Esophagus squamous epithelium (tissue), 4 donors: ENCODE data around the gene ZFAND3.

Experiments
- POLR2A ChIP-seq, 4 donors: fragments of 450-650 bp; IDR thresholded peaks; one replicate each; pipeline ENCODE4 v1.6.1; 2017; ENCODE audit warnings: antibody characterized with exemption in 4 of 4, mild to moderate bottlenecking in 4 of 4, moderate library complexity in 3 of 4
- TF ChIP-seq, protein P1 (sequence below), 6 experiments: fragments of 450-650 bp in 4 of 6; fragments of 200-600 bp in 2 of 6; sonication (generic) in 2 of 6; IDR thresholded peaks; one replicate each; pipeline ENCODE4 v1.5.1; 2016 to 2019; ENCODE audit warnings: antibody characterized with exemption in 6 of 6, mild to moderate bottlenecking in 4 of 6, moderate library complexity in 4 of 6

DNA sequence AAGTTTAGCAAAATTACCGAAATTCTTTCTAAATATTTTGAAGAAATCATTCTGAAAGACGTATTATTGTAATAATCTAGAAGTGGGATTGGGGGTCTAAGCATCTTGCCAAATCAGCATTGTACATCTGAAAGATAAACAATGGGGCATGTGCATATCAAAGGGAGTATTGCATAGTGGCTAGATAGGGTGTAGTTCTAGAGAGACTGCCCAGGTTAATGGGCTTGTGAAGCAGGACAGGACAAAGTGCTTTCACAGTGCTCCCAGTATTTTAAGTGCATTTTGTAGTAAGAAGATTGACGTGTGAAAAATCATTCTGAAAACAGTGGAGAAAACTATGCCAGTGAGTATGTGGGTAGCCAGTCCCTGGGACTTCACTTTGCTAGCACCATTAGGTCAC is 236.8 kb downstream of the ZFAND3 start:
- TF ChIP-seq, protein P1, sequence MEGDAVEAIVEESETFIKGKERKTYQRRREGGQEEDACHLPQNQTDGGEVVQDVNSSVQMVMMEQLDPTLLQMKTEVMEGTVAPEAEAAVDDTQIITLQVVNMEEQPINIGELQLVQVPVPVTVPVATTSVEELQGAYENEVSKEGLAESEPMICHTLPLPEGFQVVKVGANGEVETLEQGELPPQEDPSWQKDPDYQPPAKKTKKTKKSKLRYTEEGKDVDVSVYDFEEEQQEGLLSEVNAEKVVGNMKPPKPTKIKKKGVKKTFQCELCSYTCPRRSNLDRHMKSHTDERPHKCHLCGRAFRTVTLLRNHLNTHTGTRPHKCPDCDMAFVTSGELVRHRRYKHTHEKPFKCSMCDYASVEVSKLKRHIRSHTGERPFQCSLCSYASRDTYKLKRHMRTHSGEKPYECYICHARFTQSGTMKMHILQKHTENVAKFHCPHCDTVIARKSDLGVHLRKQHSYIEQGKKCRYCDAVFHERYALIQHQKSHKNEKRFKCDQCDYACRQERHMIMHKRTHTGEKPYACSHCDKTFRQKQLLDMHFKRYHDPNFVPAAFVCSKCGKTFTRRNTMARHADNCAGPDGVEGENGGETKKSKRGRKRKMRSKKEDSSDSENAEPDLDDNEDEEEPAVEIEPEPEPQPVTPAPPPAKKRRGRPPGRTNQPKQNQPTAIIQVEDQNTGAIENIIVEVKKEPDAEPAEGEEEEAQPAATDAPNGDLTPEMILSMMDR (IDR thresholded peaks at IDR 0.05): no peak
- TF ChIP-seq POLR2A (IDR thresholded peaks at IDR 0.05): no peak
